NCI-H2107 treated with DMSO at 0.1 percent for 48 hours (cell line): ENCODE data around the gene DLG2.

ENCODE experiments used
- DNase-seq: peaks from one replicate; lab custom pipeline; 2025; ENCODE audit not compliant: unreplicated experiment; lab: John Stamatoyannopoulos, UW

The DLG2 gene

GRCh38 chr11:83572581-83573496 is 2054.3 kb downstream of the DLG2 start:
- no peak for DNase-seq

GRCh38 chr11:83571302-83571701 is 2055.8 kb downstream of the DLG2 start:
- no peak for DNase-seq

GRCh38 chr11:83569134-83569805 is 2057.9 kb downstream of the DLG2 start:
- no peak for DNase-seq

- DNase-seq: no peak
Observed at GRCh38 chr11:83568516-83568915, 2058.6 kb downstream of the DLG2 start.

- no peak for DNase-seq
Observed at GRCh38 chr11:83566950-83567349, 2060.2 kb downstream of the DLG2 start.

GRCh38 chr11:83564870-83565269 is 2062.3 kb downstream of the DLG2 start:
- DNase-seq: no peak

GRCh38 chr11:83558281-83558680 is 2068.9 kb downstream of the DLG2 start:
- DNase-seq: no peak

GRCh38 chr11:83557653-83558052 is 2069.5 kb downstream of the DLG2 start:
- no peak for DNase-seq

- DNase-seq: no peak
Observed at GRCh38 chr11:83554876-83555275, 2072.3 kb downstream of the DLG2 start.

GRCh38 chr11:83549984-83550667 is 2077.0 kb downstream of the DLG2 start:
- no peak for DNase-seq

- DNase-seq: no peak
Observed at GRCh38 chr11:83546368-83546767, 2080.8 kb downstream of the DLG2 start.

GRCh38 chr11:83545494-83546260 is 2081.5 kb downstream of the DLG2 start:
- DNase-seq: peak; percentile 79

GRCh38 chr11:83544846-83545245 is 2082.3 kb downstream of the DLG2 start:
- DNase-seq: no peak

- no peak for DNase-seq
Observed at GRCh38 chr11:83543706-83544439, 2083.3 kb downstream of the DLG2 start.

GRCh38 chr11:83542861-83543260 is 2084.3 kb downstream of the DLG2 start:
- no peak for DNase-seq

- DNase-seq: no peak
Observed at GRCh38 chr11:83540728-83541127, 2086.4 kb downstream of the DLG2 start.

- DNase-seq: peak; percentile 15
Observed at GRCh38 chr11:83540112-83540675, 2086.9 kb downstream of the DLG2 start.

- DNase-seq: no peak
Observed at GRCh38 chr11:83538286-83538685, 2088.9 kb downstream of the DLG2 start.

GRCh38 chr11:83537131-83537610 is 2090.0 kb downstream of the DLG2 start:
- DNase-seq: no peak

- DNase-seq: no peak
Observed at GRCh38 chr11:83533166-83533565, 2094.0 kb downstream of the DLG2 start.
